Neural cell (in vitro differentiated cells): ENCODE data around the gene TMEM273. TPM values are rescaled to one million over a fixed set of nuclear protein-coding genes. Genes with fewer than 3 reads are reported as not detected.

Source experiments
- H2AFZ ChIP-seq: fragments of 200-600, 300-800 bp; sonication (generic), shearing (Covaris generic); 2 replicates; pipeline ENCODE4 v1.6.0; 2014; ENCODE audit warnings: low read depth, mild to moderate bottlenecking, antibody characterized with exemption, low read length, moderate library complexity
- H3F3A ChIP-seq: fragments of 200-600 bp; shearing (Covaris generic); 2 replicates; pipeline ENCODE4 v1.6.1; 2016; ENCODE audit warnings: mild to moderate bottlenecking, moderate library complexity, mixed read lengths, antibody characterized with exemption, low read length; ENCODE audit not compliant: insufficient read depth, poor library complexity, severe bottlenecking
- H3K27ac ChIP-seq: fragments of 200-600, 300-800 bp; sonication (generic), shearing (Covaris generic); 2 replicates; pipeline ENCODE4 v1.5.1; 2014; ENCODE audit warnings: mild to moderate bottlenecking, low read length, moderate library complexity
- H3K27me3 ChIP-seq: fragments of 300-800, 200-600 bp; sonication (generic), shearing (Covaris generic); 2 replicates; pipeline ENCODE4 v1.6.0; 2014; ENCODE audit warnings: mild to moderate bottlenecking, low read depth, low read length, moderate library complexity; ENCODE audit not compliant: insufficient read depth
- H3K36me3 ChIP-seq: fragments of 300-800, 200-600 bp; sonication (generic), shearing (Covaris generic); 2 replicates; pipeline ENCODE4 v1.5.1; 2014; ENCODE audit warnings: mild to moderate bottlenecking, antibody characterized with exemption, low read length, moderate library complexity; ENCODE audit not compliant: insufficient read depth
- H3K4me2 ChIP-seq: fragments of 300-800, 200-600 bp; sonication (generic), shearing (Covaris generic); 2 replicates; pipeline ENCODE4 v1.6.0; 2014; ENCODE audit warnings: mild to moderate bottlenecking, low read length
- H3K4me3 ChIP-seq: fragments of 300-800, 200-600 bp; sonication (generic), shearing (Covaris generic); 2 replicates; pipeline ENCODE4 v1.5.1; 2014; ENCODE audit warnings: mild to moderate bottlenecking, low read length, moderate library complexity
- H3K79me2 ChIP-seq: fragments of 200-600 bp; shearing (Covaris generic); replicated peaks from 2 replicates; pipeline ENCODE4 v1.6.0; 2014; ENCODE audit warnings: mild to moderate bottlenecking, low read length, moderate library complexity; ENCODE audit not compliant: insufficient read depth
- H3K9ac ChIP-seq: fragments of 300-800, 200-600 bp; sonication (generic), shearing (Covaris generic); 2 replicates; pipeline ENCODE4 v1.6.1; 2016; ENCODE audit warnings: mild to moderate bottlenecking, low read length, mixed read lengths
- H3K9me2 ChIP-seq: fragments of 200-600 bp; shearing (Covaris generic); 2 replicates; pipeline ENCODE4 v1.6.1; 2016; ENCODE audit warnings: mild to moderate bottlenecking, low read length, mixed read lengths; ENCODE audit not compliant: insufficient read depth
- H3K9me3 ChIP-seq: fragments of 200-600, 300-800 bp; sonication (generic), shearing (Covaris generic); 2 replicates; pipeline ENCODE4 v1.6.1; 2016; ENCODE audit warnings: mild to moderate bottlenecking, mixed run types, low read length, moderate library complexity, mixed read lengths
- H4K20me1 ChIP-seq: fragments of 200-600 bp; shearing (Covaris generic); 2 replicates; pipeline ENCODE4 v1.6.1; 2016; ENCODE audit warnings: mild to moderate bottlenecking, mixed run types; ENCODE audit not compliant: insufficient read depth
- EP300 ChIP-seq: fragments of 450-650 bp; conservative IDR thresholded peaks from 2 replicates; pipeline ENCODE4 v1.6.1; 2014; ENCODE audit warnings: antibody characterized with exemption, mild to moderate bottlenecking, moderate library complexity; ENCODE audit not compliant: poor library complexity, severe bottlenecking
- EZH2 ChIP-seq: fragments of 200-600, 300-800 bp; shearing (Covaris generic), sonication (generic); IDR thresholded peaks from 2 replicates; pipeline ENCODE4 v1.6.1; 2014; ENCODE audit warnings: antibody characterized with exemption, low read length, borderline replicate concordance, mild to moderate bottlenecking; ENCODE audit not compliant: insufficient read depth, poor library complexity, severe bottlenecking
- MXI1 ChIP-seq: fragments of 450-650 bp; conservative IDR thresholded peaks from 2 replicates; pipeline ENCODE4 v1.6.1; 2014; ENCODE audit warnings: antibody characterized with exemption, mild to moderate bottlenecking; ENCODE audit not compliant: poor library complexity, severe bottlenecking
- POLR2AphosphoS5 ChIP-seq: IDR thresholded peaks from 2 replicates; pipeline ENCODE4 v1.6.1; 2012
- RAD21 ChIP-seq: fragments of 450-650 bp; conservative IDR thresholded peaks from 2 replicates; pipeline ENCODE4 v1.6.1; 2014; ENCODE audit warnings: antibody characterized with exemption, mild to moderate bottlenecking, moderate library complexity
- SMC3 ChIP-seq: fragments of 450-650 bp; conservative IDR thresholded peaks from 2 replicates; pipeline ENCODE4 v1.6.1; 2014; ENCODE audit warnings: antibody characterized with exemption, mild to moderate bottlenecking, moderate library complexity; ENCODE audit not compliant: poor library complexity
- TAF1 ChIP-seq: IDR thresholded peaks from 2 replicates; pipeline ENCODE4 v1.6.1; 2012; ENCODE audit warnings: low read depth
- polyA plus RNA-seq: library from polyadenylated mRNA; depleted of rRNA; stranded (reverse); fragments of >200 nt; gene quantifications from 2 replicates; pipeline ENCODE4 v1.2.3, GENCODE V29; 2014
- TF ChIP-seq, protein P1 (sequence below): fragments of 450-650 bp; IDR thresholded peaks from 2 replicates; pipeline ENCODE4 v1.5.1; 2014; ENCODE audit warnings: antibody characterized with exemption, mild to moderate bottlenecking, moderate library complexity; ENCODE audit not compliant: poor library complexity, severe bottlenecking
- TF ChIP-seq, protein P2 (sequence below): IDR thresholded peaks from 2 replicates; pipeline ENCODE4 v1.6.1; 2012; ENCODE audit warnings: borderline replicate concordance

TMEM273 gene
- polyA plus RNA-seq, 1 donor from 2014 or later: not detected

DNA sequence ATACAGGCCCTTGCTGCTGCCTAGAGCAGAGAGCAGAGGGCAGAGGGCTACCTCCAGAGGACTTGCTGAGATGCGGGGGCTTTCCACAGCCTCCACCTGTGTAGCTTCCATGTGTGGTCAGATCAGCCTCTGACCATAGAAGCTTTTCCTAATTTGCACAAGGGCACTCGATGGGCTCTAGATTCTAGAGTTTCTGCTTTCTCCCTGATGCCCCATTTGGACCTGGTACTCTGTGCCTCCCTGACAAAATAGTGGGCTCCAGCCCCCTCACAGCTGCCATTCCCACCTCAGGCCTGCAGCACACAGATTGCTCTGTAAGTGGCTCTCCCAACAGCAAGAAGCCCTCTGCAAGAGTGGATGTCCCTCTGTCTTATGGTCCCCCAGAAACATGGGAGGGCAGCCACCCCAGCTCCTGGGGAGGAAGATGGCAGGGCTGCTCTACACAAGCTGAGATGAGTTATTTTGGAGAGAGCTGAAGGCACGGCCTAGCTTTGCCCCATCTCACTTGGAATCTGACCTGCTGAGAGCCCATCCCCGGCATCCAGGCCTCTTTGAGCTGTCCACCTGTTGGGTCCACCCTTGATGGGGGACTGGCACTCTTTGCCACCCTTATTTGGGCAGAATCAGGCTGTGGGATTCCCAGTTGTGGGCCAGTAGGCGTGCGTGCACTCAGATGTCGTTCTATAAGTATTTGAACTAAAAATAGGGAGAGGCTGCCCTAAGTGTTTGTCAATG, 16.7 kb downstream of the TMEM273 start:
- H3K9ac ChIP-seq: no peak overlapping the region
- no peak overlapping the region for H2AFZ ChIP-seq
- no peak overlapping the region for H3K27ac ChIP-seq
- no peak overlapping the region for H3K4me3 ChIP-seq
- H3F3A ChIP-seq: no peaks in the 10 kb centered on the region
- H3K9me3 ChIP-seq: no peaks in the 10 kb centered on the region
- H3K79me2 ChIP-seq: no peaks in the 10 kb centered on the region
- H4K20me1 ChIP-seq: no peaks in the 10 kb centered on the region
- H3K4me2 ChIP-seq: no peak overlapping the region
- H3K9me2 ChIP-seq: no peaks in the 10 kb centered on the region
- H3K27me3 ChIP-seq: no peaks in the 10 kb centered on the region
- TF ChIP-seq RAD21: no peak
- TF ChIP-seq POLR2AphosphoS5: no peak
- TF ChIP-seq SMC3: no peak
- TF ChIP-seq EP300: no peak
- TF ChIP-seq MXI1: no peak
- TF ChIP-seq TAF1: no peak
- TF ChIP-seq, protein P1, sequence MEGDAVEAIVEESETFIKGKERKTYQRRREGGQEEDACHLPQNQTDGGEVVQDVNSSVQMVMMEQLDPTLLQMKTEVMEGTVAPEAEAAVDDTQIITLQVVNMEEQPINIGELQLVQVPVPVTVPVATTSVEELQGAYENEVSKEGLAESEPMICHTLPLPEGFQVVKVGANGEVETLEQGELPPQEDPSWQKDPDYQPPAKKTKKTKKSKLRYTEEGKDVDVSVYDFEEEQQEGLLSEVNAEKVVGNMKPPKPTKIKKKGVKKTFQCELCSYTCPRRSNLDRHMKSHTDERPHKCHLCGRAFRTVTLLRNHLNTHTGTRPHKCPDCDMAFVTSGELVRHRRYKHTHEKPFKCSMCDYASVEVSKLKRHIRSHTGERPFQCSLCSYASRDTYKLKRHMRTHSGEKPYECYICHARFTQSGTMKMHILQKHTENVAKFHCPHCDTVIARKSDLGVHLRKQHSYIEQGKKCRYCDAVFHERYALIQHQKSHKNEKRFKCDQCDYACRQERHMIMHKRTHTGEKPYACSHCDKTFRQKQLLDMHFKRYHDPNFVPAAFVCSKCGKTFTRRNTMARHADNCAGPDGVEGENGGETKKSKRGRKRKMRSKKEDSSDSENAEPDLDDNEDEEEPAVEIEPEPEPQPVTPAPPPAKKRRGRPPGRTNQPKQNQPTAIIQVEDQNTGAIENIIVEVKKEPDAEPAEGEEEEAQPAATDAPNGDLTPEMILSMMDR: no peak
- TF ChIP-seq, protein P2, sequence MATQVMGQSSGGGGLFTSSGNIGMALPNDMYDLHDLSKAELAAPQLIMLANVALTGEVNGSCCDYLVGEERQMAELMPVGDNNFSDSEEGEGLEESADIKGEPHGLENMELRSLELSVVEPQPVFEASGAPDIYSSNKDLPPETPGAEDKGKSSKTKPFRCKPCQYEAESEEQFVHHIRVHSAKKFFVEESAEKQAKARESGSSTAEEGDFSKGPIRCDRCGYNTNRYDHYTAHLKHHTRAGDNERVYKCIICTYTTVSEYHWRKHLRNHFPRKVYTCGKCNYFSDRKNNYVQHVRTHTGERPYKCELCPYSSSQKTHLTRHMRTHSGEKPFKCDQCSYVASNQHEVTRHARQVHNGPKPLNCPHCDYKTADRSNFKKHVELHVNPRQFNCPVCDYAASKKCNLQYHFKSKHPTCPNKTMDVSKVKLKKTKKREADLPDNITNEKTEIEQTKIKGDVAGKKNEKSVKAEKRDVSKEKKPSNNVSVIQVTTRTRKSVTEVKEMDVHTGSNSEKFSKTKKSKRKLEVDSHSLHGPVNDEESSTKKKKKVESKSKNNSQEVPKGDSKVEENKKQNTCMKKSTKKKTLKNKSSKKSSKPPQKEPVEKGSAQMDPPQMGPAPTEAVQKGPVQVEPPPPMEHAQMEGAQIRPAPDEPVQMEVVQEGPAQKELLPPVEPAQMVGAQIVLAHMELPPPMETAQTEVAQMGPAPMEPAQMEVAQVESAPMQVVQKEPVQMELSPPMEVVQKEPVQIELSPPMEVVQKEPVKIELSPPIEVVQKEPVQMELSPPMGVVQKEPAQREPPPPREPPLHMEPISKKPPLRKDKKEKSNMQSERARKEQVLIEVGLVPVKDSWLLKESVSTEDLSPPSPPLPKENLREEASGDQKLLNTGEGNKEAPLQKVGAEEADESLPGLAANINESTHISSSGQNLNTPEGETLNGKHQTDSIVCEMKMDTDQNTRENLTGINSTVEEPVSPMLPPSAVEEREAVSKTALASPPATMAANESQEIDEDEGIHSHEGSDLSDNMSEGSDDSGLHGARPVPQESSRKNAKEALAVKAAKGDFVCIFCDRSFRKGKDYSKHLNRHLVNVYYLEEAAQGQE: no peak
- TF ChIP-seq EZH2: no peak
- no peaks in the 10 kb centered on the region for H3K36me3 ChIP-seq

- Histone ChIP-seq H3K79me2 (no peaks in the 10 kb centered on the region), H3F3A (no peaks in the 10 kb centered on the region), H3K9me3 (no peaks in the 10 kb centered on the region), H3K4me3 (no peak overlapping the region), H3K9me2 (no peaks in the 10 kb centered on the region), H4K20me1 (no peaks in the 10 kb centered on the region), H3K4me2 (no peak overlapping the region), H3K9ac (no peak overlapping the region), H3K36me3 (no peaks in the 10 kb centered on the region), H3K27ac (no peak overlapping the region), H3K27me3 (no peaks in the 10 kb centered on the region), H2AFZ (no peak overlapping the region)
- TF ChIP-seq, protein P1: no peak
- TF ChIP-seq EZH2: no peak
- no peak for TF ChIP-seq SMC3
- TF ChIP-seq EP300: no peak
- no peak for TF ChIP-seq MXI1
- TF ChIP-seq, protein P2: no peak
- no peak for TF ChIP-seq RAD21
- no peak for TF ChIP-seq TAF1
- TF ChIP-seq POLR2AphosphoS5: no peak
Observed at GRCh38 chr10:49170632-49171325, 17.4 kb downstream of the TMEM273 start.
